PC-3 (cell line): Measurements from ENCODE around the gene MDM1.

Experiments used
- CTCF ChIP-seq: fragments of 300-600 bp; sonication (generic); conservative IDR thresholded peaks from 2 replicates; pipeline ENCODE4 v1.5.1; 2017; ENCODE audit warnings: antibody characterized with exemption, low read depth, mild to moderate bottlenecking, low read length
- EZH2 ChIP-seq: fragments of 300-600 bp; sonication (generic); IDR thresholded peaks from one replicate; pipeline ENCODE4 v1.6.1; 2017; ENCODE audit warnings: antibody characterized with exemption, mild to moderate bottlenecking, low read length; ENCODE audit not compliant: unreplicated experiment

GRCh38 chr12:68381476-68382219 is 49.5 kb upstream of the MDM1 start:
- TF ChIP-seq EZH2 (no peak), CTCF (no peak)
